Ishikawa (cell line): Measurements from ENCODE around the gene CMTM1.
A peak's percentile ranks its signal among the peaks of the same experiment; 100 is the strongest.

Experiments
- CEBPB ChIP-seq: IDR thresholded peaks from 2 replicates; pipeline ENCODE4 v1.6.1; 2012
- CREB1 ChIP-seq: IDR thresholded peaks from 2 replicates; pipeline ENCODE4 v1.6.1; 2012; ENCODE audit warnings: low read depth
- EGR1 ChIP-seq: IDR thresholded peaks from 2 replicates; pipeline ENCODE4 v1.6.1; 2012
- EP300 ChIP-seq: IDR thresholded peaks from 2 replicates; pipeline ENCODE4 v1.6.1; 2012; ENCODE audit warnings: borderline replicate concordance
- FOXM1 ChIP-seq: IDR thresholded peaks from 2 replicates; pipeline ENCODE4 v1.6.1; 2012; ENCODE audit warnings: low read depth, borderline replicate concordance
- MAX ChIP-seq: IDR thresholded peaks from 2 replicates; pipeline ENCODE4 v1.6.1; 2012
- NFIC ChIP-seq: IDR thresholded peaks from 2 replicates; pipeline ENCODE4 v1.6.1; 2012
- RAD21 ChIP-seq: IDR thresholded peaks from 2 replicates; pipeline ENCODE4 v1.6.1; 2012; ENCODE audit warnings: low read depth
- REST ChIP-seq: IDR thresholded peaks from 2 replicates; pipeline ENCODE4 v1.6.1; 2012; ENCODE audit warnings: low read depth, mild to moderate bottlenecking
- TAF1 ChIP-seq: IDR thresholded peaks from 2 replicates; pipeline ENCODE4 v1.6.1; 2012; ENCODE audit warnings: low read depth, mild to moderate bottlenecking
- TCF12 ChIP-seq: IDR thresholded peaks from 2 replicates; pipeline ENCODE4 v1.6.1; 2012; ENCODE audit warnings: low read depth
- TEAD4 ChIP-seq: IDR thresholded peaks from 2 replicates; pipeline ENCODE4 v1.6.1; 2012
- USF1 ChIP-seq: IDR thresholded peaks from 2 replicates; pipeline ENCODE4 v1.6.1; 2012
- YY1 ChIP-seq: IDR thresholded peaks from 2 replicates; pipeline ENCODE4 v1.6.1; 2012; ENCODE audit warnings: low read depth
- ZBTB7A ChIP-seq: IDR thresholded peaks from 2 replicates; pipeline ENCODE4 v1.6.1; 2012; ENCODE audit warnings: low read depth

The CMTM1 gene

GRCh38 chr16:66523861-66524354 is 42.3 kb upstream of the CMTM1 start:
- TF ChIP-seq MAX (no peak), EP300 (no peak), FOXM1 (no peak), CEBPB (no peak), TEAD4 (no peak), TCF12 (no peak), CREB1 (no peak), NFIC (no peak)

- TF ChIP-seq REST, result no peak
- no peak for TF ChIP-seq CEBPB
- no peak for TF ChIP-seq RAD21
- no peak for TF ChIP-seq NFIC
- TF ChIP-seq ZBTB7A, result no peak
- TF ChIP-seq TCF12, result no peak
- no peak for TF ChIP-seq YY1
Measured at GRCh38 chr16:66524601-66525164, 41.6 kb upstream of the CMTM1 start.

GRCh38 chr16:66525396-66526180 is 40.7 kb upstream of the CMTM1 start:
- TF ChIP-seq EP300 (no peak), CEBPB (no peak), EGR1 (no peak), TAF1 (no peak), MAX (no peak), NFIC (no peak), FOXM1 (no peak), REST (no peak), CREB1 (no peak), ZBTB7A (no peak), YY1 (no peak)

DNA sequence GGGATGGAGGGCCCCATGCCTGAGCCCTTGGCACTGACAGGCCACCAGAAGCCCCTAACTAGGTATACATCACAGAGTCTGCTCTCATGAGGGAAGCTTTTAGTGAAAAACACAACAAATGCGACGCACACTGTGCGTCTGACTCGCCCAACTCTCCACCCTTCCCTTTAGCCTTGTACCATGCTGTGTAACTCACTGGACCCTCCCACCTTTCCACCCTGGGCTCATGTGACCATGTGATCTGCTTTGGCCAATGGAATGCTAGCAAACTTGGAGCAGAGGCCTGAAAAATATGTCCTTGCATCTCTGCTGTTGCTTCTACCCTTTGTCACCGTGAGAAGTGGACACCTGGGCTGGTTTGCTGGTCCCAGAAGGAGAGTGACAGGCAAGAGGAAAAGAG is 37.9 kb upstream of the CMTM1 start:
- TF ChIP-seq REST, result no peak
- TF ChIP-seq USF1, result peak; percentile 60; the same call in 1 of the 2 replicates

DNA sequence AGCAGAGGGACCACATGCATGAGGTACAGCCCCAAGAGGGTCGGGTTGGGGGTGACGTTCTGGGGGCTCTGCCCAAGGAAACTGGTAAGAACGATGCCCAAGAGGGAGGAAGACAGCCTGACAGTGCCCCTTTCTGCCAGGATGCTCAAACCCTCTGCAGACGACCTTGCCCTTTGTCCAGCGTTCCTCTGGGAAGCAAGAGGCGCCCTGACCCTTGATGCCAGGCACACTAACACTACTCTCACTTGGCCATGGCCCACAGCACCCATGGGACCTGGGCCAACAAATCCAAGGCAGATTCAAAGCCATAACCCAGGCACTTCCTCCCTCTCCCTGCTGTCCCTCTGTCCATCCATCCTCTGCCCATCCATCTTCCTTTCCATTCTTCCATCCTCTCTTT is 36.8 kb upstream of the CMTM1 start:
- TF ChIP-seq CEBPB (no peak), EGR1 (no peak), YY1 (no peak), CREB1 (no peak), FOXM1 (no peak), NFIC (no peak), REST (no peak), EP300 (no peak), USF1 (no peak), ZBTB7A (no peak), RAD21 (no peak), MAX (no peak), TAF1 (no peak), TEAD4 (no peak), TCF12 (no peak)
